H1 (cell line): Measurements from ENCODE around the gene SLC7A6OS. TPM values are rescaled to one million over a fixed set of nuclear protein-coding genes. Genes with fewer than 3 reads are reported as not detected.
A peak's percentile ranks its signal among the peaks of the same experiment; 100 is the strongest.

Source experiments
- CTCF ChIA-PET: fragments of 300-600 bp; sonication (Branson Sonifier 250); formaldehyde crosslinking; loops from one replicate; lab custom pipeline; 2021; ENCODE audit not compliant: partially characterized antibody; lab: Charles Lee
- POLR2A ChIA-PET: fragments of 300-600 bp; sonication (Branson Sonifier 250); formaldehyde crosslinking; loops from one replicate; lab custom pipeline; 2021; ENCODE audit warnings: inconsistent platforms; ENCODE audit not compliant: partially characterized antibody; lab: Charles Lee
- DNase-seq, 2 experiments: peaks; one replicate each; pipeline versions ENCODE4 v3.0.0 to v3.0.0-alpha.2; 2010 to 2022; ENCODE audit warnings: low spot score in 2 of 2, low read depth in 1 of 2, mixed read lengths in 1 of 2
- FAIRE-seq: peaks from 2 replicates; lab custom pipeline; 2011; peaks lifted over from hg19 to GRCh38; lab: Jason Lieb, UNC
- H2AFZ ChIP-seq: 2 replicates; pipeline ENCODE4 v1.8.1; 2012; ENCODE audit warnings: low read length, inconsistent platforms
- H2AK5ac ChIP-seq: 2 replicates; pipeline ENCODE4 v1.6.1; 2013; ENCODE audit warnings: low read depth, low read length
- H2BK120ac ChIP-seq: replicated peaks from 2 replicates; pipeline ENCODE3; 2013; ENCODE audit warnings: low read depth, low read length, inconsistent platforms
- H2BK12ac ChIP-seq: 2 replicates; pipeline ENCODE4 v1.6.1; 2013; ENCODE audit warnings: low read depth, low read length
- H2BK15ac ChIP-seq: 2 replicates; pipeline ENCODE4 v1.6.1; 2013; ENCODE audit warnings: low read length
- H2BK20ac ChIP-seq: 2 replicates; pipeline ENCODE4 v1.6.1; 2013; ENCODE audit warnings: low read length
- H2BK5ac ChIP-seq: 2 replicates; pipeline ENCODE4 v1.6.1; 2013; ENCODE audit warnings: low read depth, low read length
- H3K14ac ChIP-seq: 2 replicates; pipeline ENCODE4 v1.6.1; 2013; ENCODE audit warnings: inconsistent platforms; ENCODE audit not compliant: insufficient read length
- H3K18ac ChIP-seq: 2 replicates; pipeline ENCODE4 v1.6.1; 2013; ENCODE audit warnings: low read length; ENCODE audit errors: extremely low read depth
- H3K23ac ChIP-seq: 2 replicates; pipeline ENCODE4 v1.6.1; 2013; ENCODE audit warnings: inconsistent platforms; ENCODE audit not compliant: insufficient read length
- H3K23me2 ChIP-seq: 2 replicates; pipeline ENCODE4 v1.6.1; 2013; ENCODE audit warnings: low read depth, low read length
- H3K27ac ChIP-seq: 2 replicates; pipeline ENCODE4 v1.6.1; 2011; ENCODE audit warnings: low read depth, low read length, inconsistent platforms
- H3K27me3 ChIP-seq, 4 experiments: replicated peaks in 1 of 4; 1 replicate in 1 of 4; 2 replicates in 3 of 4; pipeline versions ENCODE4 v1.6.1 to v1.8.1; 2011 to 2013; ENCODE audit warnings: low read length in 3 of 4, mild to moderate bottlenecking in 3 of 4, inconsistent platforms in 2 of 4, mixed read lengths in 2 of 4, moderate library complexity in 1 of 4; ENCODE audit not compliant: control insufficient read depth in 3 of 4, insufficient read depth in 3 of 4; ENCODE audit errors: extremely low read depth in 1 of 4
- H3K36me3 ChIP-seq, 4 experiments: 2 replicates each; pipeline versions ENCODE4 v1.6.1 to v1.8.1; 2011 to 2013; ENCODE audit warnings: mild to moderate bottlenecking in 4 of 4, low read length in 3 of 4, moderate library complexity in 2 of 4, control low read depth in 1 of 4, inconsistent platforms in 1 of 4; ENCODE audit not compliant: insufficient read depth in 4 of 4, control insufficient read depth in 2 of 4
- H3K4ac ChIP-seq: replicated peaks from 2 replicates; pipeline ENCODE3; 2013; ENCODE audit warnings: low read length, low read depth, mixed read lengths, inconsistent platforms; ENCODE audit not compliant: insufficient read length
- H3K4me1 ChIP-seq, 4 experiments: replicated peaks in 1 of 4; 1 replicate in 1 of 4; 2 replicates in 3 of 4; pipeline versions ENCODE4 v1.6.1 to v1.8.1; 2011 to 2013; ENCODE audit warnings: low read length in 3 of 4, inconsistent platforms in 2 of 4, mixed read lengths in 1 of 4; ENCODE audit not compliant: insufficient read depth in 4 of 4, control insufficient read depth in 3 of 4
- H3K4me2 ChIP-seq, 2 experiments: 2 replicates each; pipeline versions ENCODE4 v1.6.1 to v1.8.1; 2011 to 2013; ENCODE audit warnings: low read depth in 2 of 2, low read length in 2 of 2, control low read depth in 1 of 2, inconsistent platforms in 1 of 2, mild to moderate bottlenecking in 1 of 2; ENCODE audit not compliant: insufficient read depth in 1 of 2
- H3K4me3 ChIP-seq, 4 experiments: fragments of 200-600, 300-600 bp in 1 of 4; sonication (generic), shearing (Covaris generic), sonication (Bioruptor Twin) in 1 of 4; 2 replicates each; pipeline versions ENCODE4 v1.5.1 to v1.8.1; 2011 to 2016; ENCODE audit warnings: low read length in 4 of 4, low read depth in 3 of 4, control low read depth in 2 of 4, inconsistent platforms in 2 of 4, mild to moderate bottlenecking in 2 of 4, mixed read lengths in 1 of 4, moderate library complexity in 1 of 4; ENCODE audit not compliant: insufficient read depth in 2 of 4; ENCODE audit errors: extremely low read depth in 1 of 4
- H3K56ac ChIP-seq: replicated peaks from 2 replicates; pipeline ENCODE3; 2013; ENCODE audit warnings: low read depth, mild to moderate bottlenecking, mixed read lengths, low read length, inconsistent platforms; ENCODE audit not compliant: insufficient read length
- H3K79me1 ChIP-seq: 2 replicates; pipeline ENCODE4 v1.6.1; 2013; ENCODE audit warnings: low read depth, low read length, control low read depth
- H3K79me2 ChIP-seq, 2 experiments: 2 replicates each; pipeline versions ENCODE4 v1.6.1 to v1.8.1; 2012 to 2013; ENCODE audit warnings: low read length in 2 of 2, mild to moderate bottlenecking in 2 of 2, inconsistent platforms in 1 of 2; ENCODE audit not compliant: insufficient read depth in 2 of 2, control insufficient read depth in 1 of 2
- H3K9ac ChIP-seq, 4 experiments: replicated peaks in 1 of 4; 1 replicate in 1 of 4; 2 replicates in 3 of 4; pipeline versions ENCODE4 v1.6.1 to v1.8.1; 2011 to 2013; ENCODE audit warnings: low read depth in 3 of 4, low read length in 3 of 4, control low read depth in 2 of 4, mild to moderate bottlenecking in 2 of 4, moderate library complexity in 2 of 4, inconsistent platforms in 1 of 4; ENCODE audit errors: extremely low read depth in 1 of 4
- H3K9me3 ChIP-seq, 2 experiments: 2 replicates each; pipeline versions ENCODE4 v1.6.1 to v1.8.1; 2012 to 2013; ENCODE audit warnings: mild to moderate bottlenecking in 2 of 2, moderate library complexity in 2 of 2, control low read depth in 1 of 2, inconsistent platforms in 1 of 2, low read depth in 1 of 2, low read length in 1 of 2, mixed read lengths in 1 of 2; ENCODE audit not compliant: insufficient read depth in 2 of 2
- H4K20me1 ChIP-seq, 2 experiments: replicated peaks in 1 of 2; 2 replicates each; pipeline versions ENCODE3 to v1.8.1; 2011 to 2013; ENCODE audit warnings: inconsistent platforms in 2 of 2, low read length in 2 of 2, mild to moderate bottlenecking in 1 of 2; ENCODE audit not compliant: insufficient read depth in 2 of 2, control insufficient read depth in 1 of 2
- H4K5ac ChIP-seq: 2 replicates; pipeline ENCODE4 v1.6.1; 2013; ENCODE audit warnings: low read length, low read depth, mixed read lengths, inconsistent platforms; ENCODE audit not compliant: insufficient read length
- H4K8ac ChIP-seq: 2 replicates; pipeline ENCODE4 v1.8.0; 2013; ENCODE audit warnings: mild to moderate bottlenecking, moderate library complexity, low read length, inconsistent platforms; ENCODE audit not compliant: insufficient read depth; ENCODE audit errors: extremely low read depth
- H4K91ac ChIP-seq: replicated peaks from 2 replicates; pipeline ENCODE3; 2013; ENCODE audit warnings: low read length, mixed read lengths, inconsistent platforms; ENCODE audit not compliant: insufficient read length
- BACH1 ChIP-seq: IDR thresholded peaks from 2 replicates; pipeline ENCODE4 v1.6.1; 2012; ENCODE audit warnings: low read length, improper control_type of control experiment
- GABPA ChIP-seq: IDR thresholded peaks from 2 replicates; pipeline ENCODE4 v1.6.1; 2011; ENCODE audit warnings: mild to moderate bottlenecking, low read length, moderate library complexity, borderline replicate concordance; ENCODE audit not compliant: insufficient read depth
- GTF2F1 ChIP-seq: IDR thresholded peaks from 2 replicates; pipeline ENCODE4 v1.6.1; 2012; ENCODE audit warnings: low read depth, low read length, improper control_type of control experiment, borderline replicate concordance
- PHF8 ChIP-seq: fragments of 200-600 bp; sonication (generic); conservative IDR thresholded peaks from 2 replicates; pipeline ENCODE4 v1.7.1; 2012; ENCODE audit warnings: low read depth, mild to moderate bottlenecking, inconsistent platforms, low read length, moderate library complexity
- POLR2AphosphoS5 ChIP-seq: IDR thresholded peaks from 2 replicates; pipeline ENCODE4 v1.6.1; 2011; ENCODE audit warnings: low read depth, low read length
- SAP30 ChIP-seq: fragments of 300-600 bp; sonication (generic); IDR thresholded peaks from 2 replicates; pipeline ENCODE4 v1.7.1; 2012; ENCODE audit warnings: low read length, moderate library complexity, mild to moderate bottlenecking, inconsistent platforms; ENCODE audit not compliant: insufficient read depth, insufficient replicate concordance
- SIN3A ChIP-seq, 2 experiments: IDR thresholded peaks in 1 of 2; conservative IDR thresholded peaks in 1 of 2; 2 replicates each; pipeline ENCODE4 v1.6.1; 2011 to 2012; ENCODE audit warnings: low read length in 2 of 2, improper control_type of control experiment in 1 of 2, low read depth in 1 of 2, mild to moderate bottlenecking in 1 of 2
- SIRT6 ChIP-seq: IDR thresholded peaks from one replicate; pipeline ENCODE4 v1.7.1; 2012; ENCODE audit warnings: low read length, inconsistent platforms
- TAF1 ChIP-seq: IDR thresholded peaks from 2 replicates; pipeline ENCODE4 v1.6.1; 2011; ENCODE audit warnings: mild to moderate bottlenecking, low read depth, low read length
- WGBS, 2 experiments: shearing (Covaris generic) in 1 of 2; methylation state at CpG; one replicate each; pipeline versions ENCODE4 v1.1.6 to v1.1.7; 2013 to 2015; ENCODE audit warnings: low lambda C conversion rate in 2 of 2, mixed read lengths in 2 of 2, inconsistent platforms in 1 of 2, low coverage in 1 of 2, missing lambda C conversion rate in 1 of 2; ENCODE audit not compliant: insufficient replicate concordance in 2 of 2, insufficient coverage in 1 of 2, insufficient read length in 1 of 2; ENCODE audit errors: extremely low coverage in 1 of 2, missing lambda C conversion rate in 1 of 2; 5-methylcytosine and 5-hydroxymethylcytosine counted together
- polyA plus RNA-seq, 7 experiments: library from polyadenylated mRNA; depleted of rRNA in 3 of 7; stranded (reverse) in 5 of 7; unstranded in 2 of 7; fragments of >200 nt in 5 of 7; fragments of 200-250 nt in 2 of 7; gene quantifications; 1 replicate in 5 of 7; 2 replicates in 1 of 7; 4 replicates in 1 of 7; pipeline versions ENCODE4 v1.2.1 to v1.2.3, GENCODE V29; 2011 to 2013; ENCODE audit warnings: missing spikeins in 2 of 7, mixed read lengths in 2 of 7
- total RNA-seq: library from RNA; stranded (reverse); fragmentation: NEBNext Ultra II Directional; extraction: Animal tissue kit (Norgen Biotek cat#: 25700); gene quantifications from 2 replicates; pipeline ENCODE4 v1.2.1, GENCODE V29; 2021
- TF ChIP-seq, protein P1 (sequence below): IDR thresholded peaks from 2 replicates; pipeline ENCODE4 v1.6.1; 2011; ENCODE audit warnings: low read length, improper control_type of control experiment

SLC7A6OS gene
- total and polyA plus RNA-seq, 2 of the 8 experiments (the other 6 are each of a cell fraction or from before 2014, with no cell fraction given): 7.3 to 21.3 TPM

DNA sequence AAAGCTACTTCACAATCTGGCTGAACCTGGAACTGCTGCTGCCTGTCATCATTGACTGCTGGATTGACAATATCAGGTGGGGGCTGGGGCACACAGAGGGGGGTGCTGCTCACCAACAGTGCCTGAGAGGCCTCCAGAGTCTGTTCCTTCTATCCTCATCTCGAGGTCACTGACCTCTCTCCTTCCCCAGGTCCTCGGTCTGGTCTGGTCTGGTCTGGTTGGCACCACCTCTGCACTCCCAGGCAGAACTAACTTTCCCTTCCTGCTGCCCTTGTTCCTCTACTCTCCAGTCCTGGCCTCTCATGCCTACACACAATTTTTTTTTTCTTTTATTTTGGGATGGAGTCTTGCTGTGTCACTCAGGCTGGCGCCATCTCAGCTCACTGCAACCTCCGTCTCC is 61.4 kb downstream of the SLC7A6OS start:
- H3K9me3 ChIP-seq: no peaks in the 10 kb centered on the region
- H2BK20ac ChIP-seq: no peak overlapping the region
- no peak overlapping the region for H3K4me2 ChIP-seq
- DNase-seq (no peak), FAIRE-seq (no peak)
- H3K9ac ChIP-seq: no peak overlapping the region
- peak overlapping the region; percentile 16; the same call in 1 of the 2 replicates for H4K8ac ChIP-seq
- 89% methylated on average over 4 of the region's 4 CpGs; no CpG with 5 or more reads in 1 of the 2 experiments for WGBS, 2 experiments
- no peak overlapping the region for H2BK120ac ChIP-seq
- no peak overlapping the region for H2BK5ac ChIP-seq
- peaks cover 2% of the 10 kb centered on the region; the same call in 1 of the 2 replicates for H3K79me1 ChIP-seq
- no peaks in the 10 kb centered on the region for H3K79me2 ChIP-seq
- peaks cover 0 to 5% (median 2%) of the 10 kb centered on the region in 4 experiments; a peak in 5 of 7 replicates for H3K27me3 ChIP-seq
- no peak overlapping the region for H3K4ac ChIP-seq
- H3K23me2 ChIP-seq: peaks cover 13% of the 10 kb centered on the region; the same call in 1 of the 2 replicates
- no peak overlapping the region for H3K27ac ChIP-seq
- H3K4me1 ChIP-seq: peaks cover 0 to 4% (median 2%) of the 10 kb centered on the region in 4 experiments; a peak in 5 of 7 replicates
- H4K5ac ChIP-seq: no peak overlapping the region
- H4K20me1 ChIP-seq: no peaks in the 10 kb centered on the region
- H2BK12ac ChIP-seq: no peak overlapping the region
- H3K18ac ChIP-seq: no peak overlapping the region
- no peak overlapping the region for H4K91ac ChIP-seq
- no peak overlapping the region for H3K14ac ChIP-seq
- H3K23ac ChIP-seq: no peak overlapping the region
- H2AFZ ChIP-seq: no peak overlapping the region
- POLR2A ChIA-PET: interaction anchor here (2.4 to 3.7 kb wide), 2 partner anchors 12 to 13 kb away, joined by 6 to 10 read pairs; partner anchors contain the start of gene ESRP2
- CTCF ChIA-PET: interaction anchor here (1.1 to 6.2 kb wide), 3 partner anchors 9 to 20 kb away, joined by 3 to 108 read pairs (median 10); partner anchors contain the start of gene SLC7A6
- H2AK5ac ChIP-seq: no peak overlapping the region
- H3K4me3 ChIP-seq: no peak overlapping the region
- H2BK15ac ChIP-seq: no peak overlapping the region
- H3K56ac ChIP-seq: no peak overlapping the region
- no peaks in the 10 kb centered on the region for H3K36me3 ChIP-seq
- no peak for TF ChIP-seq SIN3A (conservative IDR thresholded peaks at IDR 0.05 in 1 of 2, IDR thresholded peaks at IDR 0.05 in 1 of 2; ENCODE audit: low read depth in 1 of 2, low read length in 2 of 2)
- no peak for TF ChIP-seq SAP30
- no peak for TF ChIP-seq GTF2F1
- TF ChIP-seq GABPA: no peak
- TF ChIP-seq SIRT6: no peak
- TF ChIP-seq BACH1: no peak
- no peak for TF ChIP-seq POLR2AphosphoS5
- no peak for TF ChIP-seq PHF8
- TF ChIP-seq TAF1: no peak
- TF ChIP-seq, protein P1, sequence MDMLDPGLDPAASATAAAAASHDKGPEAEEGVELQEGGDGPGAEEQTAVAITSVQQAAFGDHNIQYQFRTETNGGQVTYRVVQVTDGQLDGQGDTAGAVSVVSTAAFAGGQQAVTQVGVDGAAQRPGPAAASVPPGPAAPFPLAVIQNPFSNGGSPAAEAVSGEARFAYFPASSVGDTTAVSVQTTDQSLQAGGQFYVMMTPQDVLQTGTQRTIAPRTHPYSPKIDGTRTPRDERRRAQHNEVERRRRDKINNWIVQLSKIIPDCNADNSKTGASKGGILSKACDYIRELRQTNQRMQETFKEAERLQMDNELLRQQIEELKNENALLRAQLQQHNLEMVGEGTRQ: no peak
